Measurements from ENCODE around the gene PDAP1. TPM values are rescaled to one million over a fixed set of nuclear protein-coding genes. Genes with fewer than 3 reads are reported as not detected.
"Not testable (repeated sequence)": the region's sequence is repeated elsewhere in the genome, so short reads cannot be mapped to it uniquely, and the experiment has no call there.

Gene PDAP1, protein sequence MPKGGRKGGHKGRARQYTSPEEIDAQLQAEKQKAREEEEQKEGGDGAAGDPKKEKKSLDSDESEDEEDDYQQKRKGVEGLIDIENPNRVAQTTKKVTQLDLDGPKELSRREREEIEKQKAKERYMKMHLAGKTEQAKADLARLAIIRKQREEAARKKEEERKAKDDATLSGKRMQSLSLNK
- 131 and 179 TPM in 2 replicates for polyA plus RNA-seq (2014; cell fraction: cytosol; rRNA removed)
- 49.5 and 68.9 TPM in 2 replicates for polyA plus RNA-seq (2014; cell fraction: nucleus; rRNA removed)

GRCh38 chr7:99408379-99409191 is at the start of gene PDAP1, which contains the start of gene BUD31:
Gene PDAP1 (minus strand): TSS chr7:99408597. CDS start chr7:99408548, 49 bp downstream.
Gene BUD31 (plus strand): TSS chr7:99408969. CDS start chr7:99411093, 2,124 bp downstream.
- peak; percentile 97 for DNase-seq (ENCODE audit: low spot score)

GRCh38 chr7:99457650-99458493 is 49.5 kb upstream of the PDAP1 start:
- DNase-seq (ENCODE audit: low spot score), result no peak

DNA sequence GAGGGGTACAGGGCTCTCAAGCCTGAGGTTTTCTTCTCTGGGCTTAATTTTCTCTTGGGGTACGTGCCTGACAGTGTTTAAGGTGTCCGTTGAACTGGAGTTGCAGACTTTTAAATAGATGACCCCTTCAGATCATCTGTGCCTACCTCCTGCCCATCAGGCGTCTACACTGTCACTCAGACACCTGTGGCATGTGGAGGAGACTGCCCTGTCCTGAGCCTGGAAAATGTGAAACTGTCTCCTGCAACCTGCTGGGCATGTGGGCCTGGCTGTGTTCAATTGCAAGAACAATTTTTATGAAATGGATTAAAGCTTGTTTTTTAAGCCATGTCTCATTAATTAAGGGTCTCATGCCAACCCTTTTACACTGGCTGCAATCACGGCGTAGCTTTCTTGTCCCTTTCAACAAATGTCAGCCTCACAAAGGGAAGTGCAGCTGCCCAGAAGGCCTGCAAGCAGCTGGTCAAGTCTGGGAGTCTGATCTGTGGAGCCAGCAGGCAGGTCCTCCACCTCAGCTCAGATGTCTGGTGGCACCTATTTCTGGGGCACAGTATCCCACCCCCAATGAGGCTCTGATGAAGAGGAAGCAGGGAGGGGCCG is 48.8 kb upstream of the PDAP1 start:
- DNase-seq (ENCODE audit: low spot score), result no peak

DNA sequence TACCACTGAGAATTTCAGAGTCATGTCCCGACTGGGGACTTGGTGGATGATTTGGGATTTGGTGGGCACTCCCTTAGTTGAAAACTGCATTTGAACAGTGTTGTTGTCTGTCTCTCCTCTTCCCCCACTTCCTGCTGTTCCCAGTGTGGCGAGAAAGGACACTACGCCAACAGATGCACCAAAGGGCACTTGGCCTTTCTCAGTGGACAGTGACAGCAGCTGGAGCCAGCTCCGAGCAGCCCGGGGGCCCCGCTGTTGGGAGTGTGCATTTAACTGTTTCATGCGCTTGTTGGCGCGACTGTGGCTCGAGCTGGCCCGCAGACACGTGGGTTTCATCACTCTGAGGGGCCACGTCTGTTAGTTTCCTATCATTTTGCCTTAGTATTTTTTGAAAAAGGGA is 47.9 kb upstream of the PDAP1 start:
- DNase-seq (ENCODE audit: low spot score), result no peak

GRCh38 chr7:99455874-99456273 is 47.5 kb upstream of the PDAP1 start:
- DNase-seq (ENCODE audit: low spot score), result no peak

DNA sequence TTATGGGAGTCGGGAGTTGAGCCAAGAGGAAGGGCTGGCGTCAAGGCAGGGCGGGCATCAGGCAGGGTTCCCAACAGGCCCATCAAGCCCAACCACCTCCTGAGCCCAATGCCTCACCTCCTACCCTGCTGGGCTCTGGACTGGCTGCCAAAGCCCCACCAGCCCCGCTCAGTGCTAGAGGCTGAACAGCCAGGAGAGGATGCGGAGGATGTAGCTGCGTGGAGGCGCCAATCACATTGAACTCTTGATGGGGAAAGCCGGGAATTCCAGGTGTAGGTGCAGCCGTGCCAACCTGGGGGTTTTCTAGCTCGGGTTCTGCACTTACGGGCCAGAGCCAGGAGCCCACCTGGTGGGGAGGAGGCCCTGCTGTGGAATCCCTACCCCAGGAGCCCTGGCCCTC is 44.7 kb upstream of the PDAP1 start:
- DNase-seq (ENCODE audit: low spot score), result no peak

GRCh38 chr7:99452541-99452940 is 44.1 kb upstream of the PDAP1 start:
- DNase-seq (ENCODE audit: low spot score), result no peak

DNA sequence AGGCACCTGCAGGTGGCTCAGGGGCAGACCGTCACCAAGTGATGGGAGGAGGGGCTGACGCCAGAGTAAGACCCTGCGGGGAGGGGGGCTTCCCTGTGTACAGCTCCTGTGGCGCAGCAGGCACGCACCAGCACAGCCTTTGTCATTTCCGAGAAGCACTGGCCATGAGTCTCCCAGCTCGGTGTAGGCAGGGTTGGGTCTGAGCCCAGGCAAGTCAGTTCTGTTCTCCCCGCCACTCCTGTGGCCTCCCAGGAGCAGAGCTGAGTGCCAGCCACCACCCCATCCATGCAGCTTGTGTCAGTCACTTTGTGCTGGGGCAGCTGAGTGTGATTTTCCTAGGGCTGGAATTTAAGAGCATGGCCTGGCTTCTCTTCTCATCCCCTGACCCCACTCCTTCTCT is 43.5 kb upstream of the PDAP1 start:
- no peak for DNase-seq (ENCODE audit: low spot score)

DNA sequence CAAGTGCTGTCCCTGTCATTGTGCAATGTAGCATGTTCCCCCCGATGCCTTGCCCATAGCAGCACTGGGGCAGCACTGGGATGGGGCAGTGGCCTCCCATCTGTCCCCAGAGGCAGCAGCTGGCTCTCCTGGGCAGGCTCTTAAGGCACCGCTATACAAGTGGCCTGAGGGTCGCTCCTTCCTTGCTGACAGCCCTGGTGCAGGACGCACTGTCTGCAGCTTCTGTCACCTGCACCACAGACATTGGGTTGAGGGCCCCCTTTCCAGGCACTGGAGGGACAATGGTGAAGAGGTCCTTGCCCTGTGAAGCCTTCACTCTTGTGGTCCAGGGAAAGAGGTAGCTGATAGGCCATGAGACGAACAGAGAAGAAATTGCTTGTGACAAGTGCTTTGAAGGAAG is 40.9 kb upstream of the PDAP1 start:
- DNase-seq (ENCODE audit: low spot score), result no peak

DNA sequence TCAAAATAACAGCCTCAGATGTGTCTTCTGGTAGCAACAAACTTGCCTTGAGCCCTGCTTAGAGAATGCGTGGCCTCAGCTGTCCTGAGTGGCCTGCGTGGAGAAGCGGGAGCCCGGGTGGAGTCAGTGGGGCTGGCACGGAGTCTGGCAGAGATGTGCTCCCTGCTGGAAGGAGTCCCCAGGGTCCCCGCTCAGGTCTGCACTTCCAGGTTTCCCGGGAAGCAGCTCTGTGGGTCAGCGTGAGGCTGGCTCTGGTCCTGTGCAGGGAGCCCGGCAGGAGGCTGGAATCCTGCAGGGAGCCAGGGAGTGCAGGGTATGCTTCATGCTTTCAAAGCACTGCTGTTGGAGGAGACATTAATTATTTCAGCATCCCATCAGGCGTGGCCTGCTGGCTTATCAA is 40.5 kb upstream of the PDAP1 start:
- no peak for DNase-seq (ENCODE audit: low spot score)

DNA sequence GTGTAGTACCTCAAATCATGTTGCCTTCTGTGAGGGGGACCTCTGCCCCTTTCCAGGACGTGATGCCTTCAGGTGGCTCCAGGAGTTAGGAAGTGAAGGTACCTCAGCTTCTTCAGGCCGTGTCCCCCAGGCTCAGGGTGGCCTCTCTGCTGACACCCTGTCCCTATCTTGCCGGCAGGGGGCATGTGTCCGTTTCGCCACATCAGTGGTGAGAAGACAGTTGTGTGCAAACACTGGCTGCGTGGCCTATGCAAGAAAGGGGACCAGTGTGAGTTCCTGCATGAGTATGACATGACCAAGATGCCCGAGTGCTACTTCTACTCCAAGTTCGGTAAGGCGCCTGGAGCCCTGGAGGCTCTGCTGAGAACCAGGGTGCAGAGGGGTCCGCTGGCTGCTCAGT is 39.5 kb upstream of the PDAP1 start:
- DNase-seq (ENCODE audit: low spot score), result no peak

GRCh38 chr7:99446096-99446495 is 37.7 kb upstream of the PDAP1 start:
- no peak for DNase-seq (ENCODE audit: low spot score)

- no peak for DNase-seq (ENCODE audit: low spot score)
These were observed 31.8 kb upstream of the PDAP1 start for GRCh38 chr7:99440195-99440594.

DNA sequence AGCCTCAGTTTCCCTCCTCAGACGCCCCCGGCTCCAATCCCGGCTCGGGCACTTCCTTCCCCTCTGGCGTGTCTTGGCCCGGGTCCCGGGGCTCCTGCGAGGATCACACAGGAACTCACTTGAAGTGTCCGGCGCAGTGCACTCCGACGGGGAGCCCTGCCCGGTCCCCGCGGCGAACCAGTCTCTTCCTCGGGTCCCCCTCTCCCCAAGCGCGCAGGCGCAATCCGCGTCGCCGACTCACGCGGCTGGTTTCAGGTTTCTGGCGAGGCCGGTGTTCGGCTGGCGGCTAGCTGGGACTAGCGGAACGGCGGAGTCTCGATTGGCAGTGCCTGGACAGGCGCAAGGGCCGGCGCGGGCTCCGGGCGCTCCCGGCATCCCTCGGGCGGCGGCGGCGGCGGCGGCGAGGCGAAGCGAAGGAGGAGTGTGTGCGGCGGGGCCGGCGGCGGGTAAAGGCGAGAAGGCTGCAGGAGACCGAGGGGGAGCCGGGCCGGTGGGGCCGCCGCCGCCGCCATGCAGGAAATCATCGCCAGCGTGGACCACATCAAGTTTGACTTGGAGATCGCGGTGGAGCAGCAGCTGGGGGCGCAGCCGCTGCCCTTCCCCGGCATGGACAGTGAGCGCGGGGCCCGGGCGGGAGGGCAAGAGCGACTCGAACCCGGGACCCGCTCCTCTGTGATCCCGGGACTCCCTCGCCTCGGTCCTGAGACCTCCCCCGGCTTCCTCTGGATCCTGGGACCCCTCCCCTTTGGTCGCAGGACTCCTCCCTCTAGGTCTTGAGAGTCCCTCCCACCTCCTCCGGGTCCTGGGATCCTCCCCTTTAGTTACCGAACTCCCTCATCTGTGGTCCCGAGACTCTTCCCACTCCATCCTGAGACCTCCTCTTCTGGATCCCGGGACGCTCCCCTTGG is 30.4 kb upstream of the PDAP1 start, which contains the start of the genes CPSF4 and PTCD1:
TSS of gene CPSF4 (plus strand) at position 371 of the 908 bp plus-strand sequence. CDS start at position 511, 140 bp downstream.
TSS of gene PTCD1 (minus strand) at position 226 of the 908 bp plus-strand sequence. CDS start 3,556 bp downstream, outside the sequence.
- DNase-seq (ENCODE audit: low spot score), result peak; percentile 95

DNA sequence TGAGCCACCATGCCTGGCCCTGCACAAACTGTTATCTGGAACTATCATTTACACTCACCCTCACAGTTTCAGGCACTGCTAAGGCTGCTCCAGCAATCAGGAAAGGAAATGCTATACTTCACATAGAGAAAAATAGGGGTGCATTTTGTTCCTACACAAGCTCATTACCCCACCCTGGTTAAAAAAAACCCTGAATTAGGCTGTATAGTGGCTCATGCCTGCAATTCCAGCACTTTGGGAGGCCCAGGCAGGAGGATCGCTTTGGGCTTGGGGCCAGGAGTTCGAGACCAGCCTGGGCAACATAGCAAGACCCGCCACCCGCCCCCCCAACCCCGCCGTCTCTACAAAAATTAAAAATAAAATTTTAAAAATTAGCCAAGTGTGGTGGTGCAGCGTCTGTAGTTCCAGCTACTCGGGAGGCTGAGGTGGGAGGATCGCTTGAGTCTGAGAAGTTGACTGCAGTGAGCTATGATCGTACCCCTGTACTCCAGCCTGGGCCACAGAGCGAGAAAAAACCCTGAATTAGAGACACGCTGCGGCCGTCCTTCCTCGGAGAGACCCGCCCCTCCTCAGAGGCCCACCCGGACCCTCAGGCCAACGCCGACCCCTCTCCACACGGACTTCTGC is 29.7 kb upstream of the PDAP1 start:
- no peak for DNase-seq (ENCODE audit: low spot score)

DNA sequence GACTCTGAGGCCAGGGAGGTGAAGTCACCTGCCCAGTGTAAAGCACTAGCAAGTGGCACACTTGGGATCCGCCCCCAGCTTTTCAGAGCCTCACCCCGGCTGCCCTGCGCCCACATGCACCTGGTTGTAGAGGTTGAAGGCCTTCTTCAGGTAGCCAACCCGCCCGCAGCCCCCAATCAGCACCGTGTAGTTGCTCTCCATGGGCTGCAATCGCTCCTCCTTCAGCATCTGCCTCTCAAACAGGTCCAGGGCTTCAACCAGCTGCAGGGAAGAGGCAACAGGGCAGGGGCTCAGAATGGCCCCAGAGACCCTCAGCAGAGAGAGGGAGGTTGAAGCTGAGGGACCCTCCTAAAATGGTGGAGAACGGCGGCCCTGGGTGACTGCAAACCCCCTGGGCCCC is 24.8 kb upstream of the PDAP1 start:
- DNase-seq (ENCODE audit: low spot score), result no peak

DNA sequence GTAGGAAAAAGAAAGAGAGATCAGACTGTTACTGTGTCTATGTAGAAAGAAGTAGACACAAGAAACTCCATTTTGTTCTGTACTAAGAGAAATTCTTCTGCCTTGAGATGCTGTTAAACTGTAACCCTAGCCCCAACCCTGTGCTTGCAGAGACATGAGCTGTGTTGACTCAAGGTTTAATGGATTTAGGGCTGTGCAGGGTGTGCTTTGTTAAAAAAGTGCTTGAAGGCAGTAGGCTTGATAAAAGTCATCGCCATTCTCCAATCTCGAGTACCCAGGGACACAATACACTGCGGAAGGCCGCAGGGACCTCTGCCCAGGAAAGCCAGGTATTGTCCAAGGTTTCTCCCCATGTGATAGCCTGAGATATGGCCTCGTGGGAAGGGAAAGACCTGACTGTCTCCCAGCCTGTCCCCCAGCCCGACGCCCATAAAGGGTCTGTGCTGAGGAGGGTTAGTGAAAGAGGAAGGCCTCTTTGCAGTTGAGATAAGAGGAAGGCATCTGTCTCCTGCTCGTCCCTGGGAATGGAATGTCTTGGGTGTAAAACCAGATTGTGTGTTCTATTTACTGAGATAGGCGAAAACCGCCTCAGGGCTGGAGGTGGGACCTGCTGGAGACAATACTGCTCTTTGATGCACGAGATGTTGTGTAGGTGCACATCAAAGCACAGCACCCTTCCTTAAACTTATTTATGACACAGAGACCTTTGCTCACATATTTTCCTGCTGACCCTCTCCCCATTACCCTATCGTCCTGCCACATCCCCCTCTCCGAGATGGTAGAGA is 23.6 kb upstream of the PDAP1 start:
- DNase-seq (ENCODE audit: low spot score), result not testable (repeated sequence)

DNA sequence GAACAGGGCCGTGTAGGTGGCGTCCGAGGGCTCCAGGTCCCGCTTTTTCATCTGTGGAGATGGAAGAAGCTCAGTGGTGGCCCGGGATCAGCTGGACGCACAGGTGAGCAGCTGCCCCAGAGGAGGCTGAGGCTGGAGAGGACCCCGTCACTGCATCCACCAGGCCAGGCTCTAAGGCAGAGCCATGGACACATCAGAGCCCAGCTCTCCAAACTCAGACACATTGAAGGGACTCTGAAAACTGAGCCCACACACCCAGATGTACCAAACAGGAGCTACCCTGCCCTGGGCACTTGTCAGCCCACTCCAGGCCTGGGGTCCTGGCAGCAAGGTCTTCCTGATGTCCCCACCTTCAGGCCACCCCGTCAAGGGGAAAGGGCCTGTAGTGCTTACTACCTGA is 21.4 kb upstream of the PDAP1 start:
- DNase-seq (ENCODE audit: low spot score), result no peak

GRCh38 chr7:99428972-99429566 is 20.7 kb upstream of the PDAP1 start:
- no peak for DNase-seq (ENCODE audit: low spot score)

Measured in SK-N-DZ (cell line).